Measurements from ENCODE around the gene ITPK1. TPM values are rescaled to one million over a fixed set of nuclear protein-coding genes. Genes with fewer than 3 reads are reported as not detected.

Gene ITPK1
- total RNA-seq, 1 experiment from 2014 or later: 60.1 TPM

- BruUV-seq (replicated peaks): no TSS peak
- no peaks in the 10 kb centered on the region for H3K4me1 ChIP-seq
- Mint-ChIP-seq H3K27ac (ENCODE audit: unreplicated experiment) (no peak overlapping the region), H3K27me3 (ENCODE audit: insufficient read depth, unreplicated experiment) (no peaks in the 10 kb centered on the region), H3K4me1 (ENCODE audit: low read depth, unreplicated experiment) (no peaks in the 10 kb centered on the region), H3K9me3 (ENCODE audit: unreplicated experiment) (no peaks in the 10 kb centered on the region), H3K36me3 (ENCODE audit: insufficient read depth, unreplicated experiment) (peaks cover 22% of the 10 kb centered on the region), H3K4me3 (ENCODE audit: unreplicated experiment) (no peak overlapping the region)
- intact Hi-C loops (cut with micrococcal nuclease; ENCODE audit: unreplicated experiment): loop anchor here (5.0 kb wide), 1 partner anchor 143 kb away; no protein-coding TSS in a partner anchor
- H3K9me3 ChIP-seq: no peaks in the 10 kb centered on the region
- no peak for DNase-seq
- 0 out of 2 replicates have a peak, but pooled peaks cover 2% of the 10 kb centered on the region for H3K36me3 ChIP-seq (ENCODE audit: control insufficient read depth, insufficient read depth, low read length)
- no peaks in the 10 kb centered on the region for H3K27me3 ChIP-seq (replicated peaks; ENCODE audit: control insufficient read depth, insufficient read depth, low read length)
- CTCF ChIA-PET: no interaction called here
- no peak for TF ChIP-seq CTCF (IDR thresholded peaks at IDR 0.05; ENCODE audit: insufficient read depth in 1 of 2, low read depth in 1 of 2, low read length in 1 of 2, severe bottlenecking in 1 of 2, unreplicated experiment in 1 of 2)
- POLR2A ChIA-PET: no interaction called here
- H3K4me3 ChIP-seq (ENCODE audit: low read depth, low read length): no peak overlapping the region
Measured at GRCh38 chr14:92949496-92950192, 166.1 kb downstream of the ITPK1 start.

- CTCF ChIA-PET: no interaction called here
- intact Hi-C loops (cut with micrococcal nuclease; ENCODE audit: unreplicated experiment): no loop called here
- no peak for DNase-seq
- Mint-ChIP-seq H3K9me3 (ENCODE audit: unreplicated experiment) (no peaks in the 10 kb centered on the region), H3K4me1 (ENCODE audit: low read depth, unreplicated experiment) (no peaks in the 10 kb centered on the region), H3K27ac (ENCODE audit: unreplicated experiment) (no peak overlapping the region), H3K36me3 (ENCODE audit: insufficient read depth, unreplicated experiment) (peaks cover 22% of the 10 kb centered on the region), H3K4me3 (ENCODE audit: unreplicated experiment) (no peak overlapping the region), H3K27me3 (ENCODE audit: insufficient read depth, unreplicated experiment) (no peaks in the 10 kb centered on the region)
- Histone ChIP-seq H3K27me3 (replicated peaks; ENCODE audit: control insufficient read depth, insufficient read depth, low read length) (no peaks in the 10 kb centered on the region), H3K4me1 (no peaks in the 10 kb centered on the region), H3K36me3 (ENCODE audit: control insufficient read depth, insufficient read depth, low read length) (0 out of 2 replicates have a peak, but pooled peaks cover 2% of the 10 kb centered on the region), H3K4me3 (ENCODE audit: low read depth, low read length) (no peak overlapping the region), H3K9me3 (no peaks in the 10 kb centered on the region)
- no TSS peak for BruUV-seq (replicated peaks)
- POLR2A ChIA-PET: no interaction called here
- no peak for TF ChIP-seq CTCF (IDR thresholded peaks at IDR 0.05; ENCODE audit: insufficient read depth in 1 of 2, low read depth in 1 of 2, low read length in 1 of 2, severe bottlenecking in 1 of 2, unreplicated experiment in 1 of 2)
Measured at GRCh38 chr14:92948647-92949046, 167.1 kb downstream of the ITPK1 start.

DNA sequence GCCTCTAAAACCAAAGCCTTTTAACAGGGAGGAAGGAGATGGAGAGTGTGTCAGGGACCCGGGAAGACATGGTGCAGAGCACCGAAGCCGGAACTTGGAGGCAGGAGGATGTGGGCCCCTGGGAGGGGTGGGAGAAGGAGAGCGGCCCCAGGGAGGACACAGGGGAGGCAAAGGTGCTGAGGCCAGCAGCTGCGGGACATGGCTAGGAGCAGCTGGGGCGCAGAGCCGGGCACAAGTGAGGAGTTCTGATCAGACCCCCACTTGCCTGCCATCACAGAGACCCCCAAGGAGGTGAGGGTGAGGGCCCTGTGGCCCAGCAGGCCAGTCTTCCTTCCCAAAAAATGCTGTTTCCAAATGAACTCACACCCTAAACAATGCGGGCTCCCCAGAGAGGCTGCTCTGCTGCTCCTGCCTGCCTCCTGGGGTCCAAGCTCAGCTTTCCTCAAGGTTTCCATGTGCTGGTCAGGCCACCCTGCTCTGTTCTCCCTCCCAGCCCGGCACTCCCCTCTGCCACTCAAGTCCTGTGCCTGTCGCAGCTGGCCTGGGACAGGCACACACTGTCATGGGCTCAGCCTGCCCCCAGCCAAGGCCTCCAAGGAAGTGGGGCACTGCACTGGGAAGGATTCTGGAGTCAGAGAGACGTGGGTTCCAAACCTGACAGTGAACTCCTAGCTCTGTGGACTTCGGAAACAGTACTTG is 168.7 kb downstream of the ITPK1 start:
- no peaks in the 10 kb centered on the region for H3K27me3 Mint-ChIP-seq (ENCODE audit: insufficient read depth, unreplicated experiment)
- no peaks in the 10 kb centered on the region for H3K27me3 ChIP-seq (replicated peaks; ENCODE audit: control insufficient read depth, insufficient read depth, low read length)

More for the DNA sequence above, 168.7 kb downstream of the ITPK1 start:
- ChIA-PET CTCF (no interaction called here), POLR2A (interaction anchor here (0.6 kb wide), 1 partner anchor 9 kb away, joined by 4 read pairs; no protein-coding TSS in a partner anchor)
- H3K27ac Mint-ChIP-seq (ENCODE audit: unreplicated experiment): no peak overlapping the region
- H3K4me3 Mint-ChIP-seq (ENCODE audit: unreplicated experiment): no peak overlapping the region
- intact Hi-C loops (cut with micrococcal nuclease; ENCODE audit: unreplicated experiment): no loop called here
- Histone ChIP-seq H3K9me3 (no peaks in the 10 kb centered on the region), H3K4me1 (no peaks in the 10 kb centered on the region), H3K4me3 (ENCODE audit: low read depth, low read length) (no peak overlapping the region), H3K36me3 (ENCODE audit: control insufficient read depth, insufficient read depth, low read length) (0 out of 2 replicates have a peak, but pooled peaks cover 2% of the 10 kb centered on the region)
- BruUV-seq (replicated peaks): no TSS peak
- DNase-seq: no peak
- H3K9me3 Mint-ChIP-seq (ENCODE audit: unreplicated experiment): no peaks in the 10 kb centered on the region
- no peak for TF ChIP-seq CTCF (IDR thresholded peaks at IDR 0.05; ENCODE audit: insufficient read depth in 1 of 2, low read depth in 1 of 2, low read length in 1 of 2, severe bottlenecking in 1 of 2, unreplicated experiment in 1 of 2)
- H3K36me3 Mint-ChIP-seq (ENCODE audit: insufficient read depth, unreplicated experiment): peaks cover 16% of the 10 kb centered on the region
- no peaks in the 10 kb centered on the region for H3K4me1 Mint-ChIP-seq (ENCODE audit: low read depth, unreplicated experiment)
